Measurements from ENCODE around the gene PAPPA2. TPM values are rescaled to one million over a fixed set of nuclear protein-coding genes. Genes with fewer than 3 reads are reported as not detected.
A peak's percentile ranks its signal among the peaks of the same experiment; 100 is the strongest.

Gene PAPPA2
- total RNA-seq, 6 experiments from 2014 or later: 0.53 to 14.8 (median 2.9) TPM

- peak in 2 of 4 donors; percentile 22 to 40 for ATAC-seq
- WGBS (ENCODE audit: insufficient coverage, low coverage, low lambda C conversion rate, missing lambda C conversion rate): no CpG with 5 or more reads among the region's 3 CpGs
- Histone ChIP-seq H3K4me1 (peaks cover 0 to 18% (median under 1%) of the 10 kb centered on the region in 4 donors), H3K4me3 (no peak overlapping the region), H3K27me3 (no peaks in the 10 kb centered on the region), H3K27ac (no peak overlapping the region), H3K9me3 (no peaks in the 10 kb centered on the region), H3K36me3 (no peaks in the 10 kb centered on the region)
- intact Hi-C loops (cut with DNase I): no loop called here
- TF ChIP-seq POLR2A (IDR thresholded peaks at IDR 0.05) (no peak), CTCF (IDR thresholded peaks at IDR 0.05) (peak in 2 of 4 donors; percentile 7 to 17)
- no peak for DNase-seq
These were observed 3.5 kb downstream of the PAPPA2 start for GRCh38 chr1:176466514-176466913.

GRCh38 chr1:176469450-176470010 lies 6.6 kb downstream of the PAPPA2 start:
- Histone ChIP-seq H3K36me3 (no peaks in the 10 kb centered on the region), H3K4me1 (peaks cover 0 to 28% (median 6%) of the 10 kb centered on the region in 4 donors), H3K9me3 (no peaks in the 10 kb centered on the region), H3K4me3 (no peak overlapping the region), H3K27me3 (no peaks in the 10 kb centered on the region), H3K27ac (no peak overlapping the region)
- DNase-seq (no peak), ATAC-seq (peak in 2 of 4 donors; percentile 16 to 53)
- WGBS (ENCODE audit: insufficient coverage, low coverage, low lambda C conversion rate, missing lambda C conversion rate): 67% methylated on average over 5 of the region's 7 CpGs
- no peak for TF ChIP-seq CTCF (IDR thresholded peaks at IDR 0.05)
- no peak for TF ChIP-seq POLR2A (IDR thresholded peaks at IDR 0.05)
- intact Hi-C loops (cut with DNase I): no loop called here

GRCh38 chr1:176471338-176472121 lies 8.6 kb downstream of the PAPPA2 start:
- peak; percentile 82 to 92 (median 84) for ATAC-seq
- TF ChIP-seq CTCF (IDR thresholded peaks at IDR 0.05) (no peak), POLR2A (IDR thresholded peaks at IDR 0.05) (no peak)
- intact Hi-C loops (cut with DNase I): no loop called here

GRCh38 chr1:176479971-176480370 lies 17.0 kb downstream of the PAPPA2 start:
- Histone ChIP-seq H3K36me3 (no peaks in the 10 kb centered on the region), H3K4me3 (no peak overlapping the region), H3K27ac (no peak overlapping the region), H3K27me3 (no peaks in the 10 kb centered on the region), H3K9me3 (no peaks in the 10 kb centered on the region), H3K4me1 (peaks cover 0 to 7% (median 0%) of the 10 kb centered on the region in 4 donors)
- 13% methylated on average over 4 of the region's 7 CpGs for WGBS (ENCODE audit: insufficient coverage, low coverage, low lambda C conversion rate, missing lambda C conversion rate)
- ATAC-seq (no peak), DNase-seq (no peak)
- TF ChIP-seq POLR2A (IDR thresholded peaks at IDR 0.05) (no peak), CTCF (IDR thresholded peaks at IDR 0.05) (no peak)
- intact Hi-C loops (cut with DNase I): no loop called here

More at GRCh38 chr1:176471338-176472121, 8.6 kb downstream of the PAPPA2 start:
- Histone ChIP-seq H3K27me3 (no peaks in the 10 kb centered on the region), H3K27ac (peak overlapping the region in 2 of 3 donors; percentile 43 to 47), H3K4me1 (peaks cover 0 to 30% (median 6%) of the 10 kb centered on the region in 4 donors), H3K4me3 (no peak overlapping the region), H3K9me3 (no peaks in the 10 kb centered on the region), H3K36me3 (no peaks in the 10 kb centered on the region)
- 38% methylated on average over 5 of the region's 5 CpGs for WGBS (ENCODE audit: insufficient coverage, low coverage, low lambda C conversion rate, missing lambda C conversion rate)
- no peak for DNase-seq

Measured in right lobe of liver (tissue), 6 donors.